AG04449 (cell line): ENCODE results near the gene ASH1L.
"Not testable (repeated sequence)": the region's sequence is repeated elsewhere in the genome, so short reads cannot be mapped to it uniquely, and the experiment has no call there.

Source experiments
- CTCF ChIA-PET: fragments of 350-600 bp; formaldehyde crosslinking; extraction: SDS; loops from one replicate; lab custom pipeline; 2021; ENCODE audit warnings: antibody characterized with exemption; lab: Yijun Ruan, JAX
- POLR2A ChIA-PET: fragments of 400-600, 350-600 bp; formaldehyde crosslinking; extraction: SDS; loops from one replicate; lab custom pipeline; 2020; ENCODE audit warnings: antibody characterized with exemption, inconsistent platforms; lab: Yijun Ruan, JAX
- DNase-seq: peaks from one replicate; pipeline ENCODE4 v3.0.0-alpha.2; 2010; ENCODE audit warnings: low read depth, low spot score
- H3K4me3 ChIP-seq: 2 replicates; pipeline ENCODE4 v1.5.1; 2011; ENCODE audit warnings: low read depth, mild to moderate bottlenecking, control low read depth, low read length
- TF ChIP-seq, protein P1 (sequence below): IDR thresholded peaks from one replicate; pipeline ENCODE4 v1.5.1; 2011; ENCODE audit warnings: mild to moderate bottlenecking, moderate library complexity, low read length, control low read depth, inconsistent platforms; ENCODE audit not compliant: insufficient read depth; ENCODE audit errors: missing control alignments

The ASH1L gene

DNA sequence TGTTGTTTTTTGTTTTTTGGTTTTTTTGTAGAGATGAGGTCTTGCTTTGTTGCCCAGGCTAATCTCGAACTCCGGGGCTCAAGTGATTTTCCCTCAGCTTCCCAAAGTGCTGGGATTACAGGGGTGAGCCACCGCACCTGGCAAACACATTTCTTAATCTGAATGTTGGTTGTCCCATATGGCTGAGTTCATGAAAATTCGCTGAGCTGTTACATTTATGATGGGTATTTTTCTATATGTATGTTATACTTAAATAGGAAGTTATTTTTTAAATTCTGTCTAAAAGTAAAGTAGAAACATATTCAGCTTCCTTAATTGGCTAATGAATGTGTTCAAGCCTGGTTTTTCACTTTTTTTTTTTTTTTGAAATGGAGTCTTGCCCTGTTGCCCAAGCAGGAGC, 75.1 kb downstream of the ASH1L start:
- ChIA-PET POLR2A (no interaction called here), CTCF (interaction anchor here (0.9 kb wide), 1 partner anchor 12 kb away, joined by 3 read pairs; no protein-coding TSS in a partner anchor)
- TF ChIP-seq, protein P1, sequence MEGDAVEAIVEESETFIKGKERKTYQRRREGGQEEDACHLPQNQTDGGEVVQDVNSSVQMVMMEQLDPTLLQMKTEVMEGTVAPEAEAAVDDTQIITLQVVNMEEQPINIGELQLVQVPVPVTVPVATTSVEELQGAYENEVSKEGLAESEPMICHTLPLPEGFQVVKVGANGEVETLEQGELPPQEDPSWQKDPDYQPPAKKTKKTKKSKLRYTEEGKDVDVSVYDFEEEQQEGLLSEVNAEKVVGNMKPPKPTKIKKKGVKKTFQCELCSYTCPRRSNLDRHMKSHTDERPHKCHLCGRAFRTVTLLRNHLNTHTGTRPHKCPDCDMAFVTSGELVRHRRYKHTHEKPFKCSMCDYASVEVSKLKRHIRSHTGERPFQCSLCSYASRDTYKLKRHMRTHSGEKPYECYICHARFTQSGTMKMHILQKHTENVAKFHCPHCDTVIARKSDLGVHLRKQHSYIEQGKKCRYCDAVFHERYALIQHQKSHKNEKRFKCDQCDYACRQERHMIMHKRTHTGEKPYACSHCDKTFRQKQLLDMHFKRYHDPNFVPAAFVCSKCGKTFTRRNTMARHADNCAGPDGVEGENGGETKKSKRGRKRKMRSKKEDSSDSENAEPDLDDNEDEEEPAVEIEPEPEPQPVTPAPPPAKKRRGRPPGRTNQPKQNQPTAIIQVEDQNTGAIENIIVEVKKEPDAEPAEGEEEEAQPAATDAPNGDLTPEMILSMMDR = no peak
- no peak overlapping the region for H3K4me3 ChIP-seq
- DNase-seq = no peak

GRCh38 chr1:155486952-155487351, 75.7 kb downstream of the ASH1L start:
- CTCF ChIA-PET = interaction anchor here (0.9 kb wide), 1 partner anchor 12 kb away, joined by 3 read pairs; no protein-coding TSS in a partner anchor
- POLR2A ChIA-PET, H3K4me3 ChIP-seq, DNase-seq: not testable (repeated sequence)

DNA sequence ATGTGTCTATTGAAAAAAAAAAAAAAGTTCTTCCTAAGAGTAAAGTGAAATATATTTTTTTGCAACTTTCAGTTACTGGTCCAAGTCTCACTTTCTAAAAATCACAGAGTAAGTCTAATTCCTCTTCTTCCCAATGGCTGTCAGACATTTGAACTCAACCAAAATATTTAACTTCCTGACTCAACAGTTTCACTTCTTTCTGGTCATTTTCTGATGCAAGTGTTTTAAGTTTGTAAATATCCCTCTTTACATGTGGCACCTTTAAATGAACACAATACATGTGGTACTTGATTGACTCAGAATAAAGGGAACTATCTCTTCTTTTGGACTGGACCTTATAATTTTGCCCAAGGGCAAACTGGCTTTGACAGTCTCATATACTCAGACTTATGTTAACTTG, 76.7 kb downstream of the ASH1L start:
- no peak for DNase-seq
- H3K4me3 ChIP-seq = no peak overlapping the region
- TF ChIP-seq, protein P1 = no peak
- POLR2A ChIA-PET = no interaction called here
- CTCF ChIA-PET = no interaction called here

- no peak for DNase-seq
- H3K4me3 ChIP-seq = no peak overlapping the region
- ChIA-PET POLR2A (no interaction called here), CTCF (no interaction called here)
- TF ChIP-seq, protein P1 = no peak
Measured at GRCh38 chr1:155485222-155485621, 77.4 kb downstream of the ASH1L start.

GRCh38 chr1:155481741-155482241, 80.8 kb downstream of the ASH1L start:
- ChIA-PET CTCF (interaction anchor here (1.2 kb wide), 1 partner anchor 22 kb away, joined by 4 read pairs; no protein-coding TSS in a partner anchor), POLR2A (no interaction called here)
- no peak for DNase-seq
- TF ChIP-seq, protein P1 = no peak
- H3K4me3 ChIP-seq = no peak overlapping the region

DNA sequence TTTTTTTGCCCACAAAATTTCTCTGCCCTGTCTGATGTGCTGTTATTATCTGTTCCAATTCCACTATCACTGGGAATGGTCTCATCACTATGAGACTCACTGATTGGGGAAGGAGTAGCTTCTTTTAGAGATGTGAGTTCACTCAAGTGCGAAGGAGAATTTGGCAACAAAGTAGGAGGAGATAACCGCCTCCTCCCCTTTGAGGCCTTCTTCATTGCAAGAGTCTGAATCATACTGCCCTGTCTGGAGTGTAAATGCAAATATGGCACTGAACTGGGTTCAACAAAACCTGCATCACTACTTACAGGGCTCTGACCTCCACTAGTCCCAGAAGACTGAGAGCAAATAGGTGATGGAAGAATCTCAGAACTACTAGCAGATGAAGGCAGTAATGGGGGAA, 83.4 kb downstream of the ASH1L start:
- no peak overlapping the region for H3K4me3 ChIP-seq
- ChIA-PET POLR2A (no interaction called here), CTCF (interaction anchor here (1.3 kb wide), 1 partner anchor 22 kb away, joined by 4 read pairs; no protein-coding TSS in a partner anchor)
- TF ChIP-seq, protein P1 = no peak
- DNase-seq = no peak
